Muscle of back (tissue), 11 donors: Measurements from ENCODE around the gene NRXN3. TPM values are rescaled to one million over a fixed set of nuclear protein-coding genes. Genes with fewer than 3 reads are reported as not detected.

Experiments
- DNase-seq, 3 donors: peaks; one replicate each; pipeline versions ENCODE4 v3.0.0 to v3.0.0-alpha.2; 2013
- polyA plus RNA-seq, 10 donors: library from polyadenylated mRNA; unstranded; fragments of 120-200 nt; gene quantifications; one replicate each; pipeline ENCODE4 v1.2.1, GENCODE V29; 2013; ENCODE audit not compliant: insufficient read length in 10 of 10

The NRXN3 gene
- polyA plus RNA-seq, 10 donors: 0.39 to 2.5 (median 0.84) TPM

GRCh38 chr14:78242086-78242485 is 71.9 kb downstream of the NRXN3 start:
- DNase-seq: no peak

GRCh38 chr14:78243187-78243586 is 73.0 kb downstream of the NRXN3 start:
- no peak for DNase-seq

DNA sequence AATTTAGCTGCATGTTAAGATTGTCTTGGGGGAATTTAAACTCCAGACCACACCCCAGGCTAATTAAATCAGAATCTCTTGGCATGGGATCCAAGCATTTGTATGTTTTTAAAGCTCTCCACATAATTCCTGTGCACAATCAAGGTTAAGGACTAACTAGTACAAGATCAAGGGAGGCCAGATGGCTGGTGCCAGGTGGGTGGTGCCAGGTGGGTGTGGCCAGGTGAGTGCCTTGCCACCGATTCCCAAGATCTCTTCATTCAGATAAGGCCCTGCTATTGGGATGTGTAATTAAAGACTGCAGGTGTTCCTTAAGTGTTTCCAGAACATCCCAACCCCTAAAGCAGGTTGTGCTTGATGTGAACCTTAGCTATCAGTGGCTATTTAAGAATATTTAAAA is 75.1 kb downstream of the NRXN3 start:
- DNase-seq: no peak

DNA sequence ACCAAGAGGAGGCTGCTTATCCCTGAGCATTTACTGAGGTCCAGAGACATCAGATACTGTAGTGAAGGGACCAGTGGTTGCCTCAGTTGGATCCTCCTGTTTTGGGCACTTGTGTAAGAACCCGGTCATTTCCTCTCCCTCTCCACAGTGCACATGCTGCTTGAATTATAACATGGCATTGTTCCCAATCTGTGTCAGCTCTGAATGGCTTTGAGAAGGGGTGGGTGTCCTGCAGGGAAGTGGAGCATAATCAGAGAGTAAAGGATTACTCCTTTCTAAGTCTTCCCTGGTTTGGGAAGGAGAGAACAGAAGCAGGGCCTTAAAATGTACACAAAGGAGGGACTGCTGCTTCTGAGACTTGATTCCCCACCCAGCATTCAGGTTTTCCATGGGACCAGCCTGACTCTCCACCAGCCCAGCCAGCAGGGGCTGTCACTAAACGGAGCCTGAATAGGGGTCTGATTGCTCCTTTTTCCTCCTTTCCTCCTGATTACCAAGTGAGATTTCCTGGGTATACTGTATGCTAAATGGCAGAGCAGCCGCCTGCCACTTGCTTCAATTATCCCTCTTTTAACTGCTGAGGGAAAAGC is 78.4 kb downstream of the NRXN3 start:
- peak in 1 of 3 donors; percentile 25 for DNase-seq

- no peak for DNase-seq
These were observed 81.1 kb downstream of the NRXN3 start for GRCh38 chr14:78251308-78251707.

DNA sequence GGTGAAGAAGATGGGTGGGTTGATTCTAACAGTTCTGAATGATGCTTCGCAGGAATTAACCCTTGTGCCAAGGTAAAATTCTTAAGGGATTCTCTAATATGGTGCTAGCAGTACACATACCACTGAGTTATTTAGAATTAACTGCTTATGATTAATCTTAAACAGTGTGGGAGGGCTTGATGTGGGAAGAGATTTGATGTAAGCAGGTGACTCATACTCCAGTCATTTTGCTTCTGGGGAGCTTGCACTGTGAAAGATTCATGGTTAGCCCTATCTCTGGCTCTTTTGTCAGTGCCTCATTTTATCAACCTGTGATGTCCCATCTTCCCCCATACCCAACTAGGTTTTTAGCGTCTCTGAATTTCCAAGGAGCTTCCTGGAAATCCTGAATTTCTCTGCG is 83.8 kb downstream of the NRXN3 start:
- DNase-seq: peak in 1 of 3 donors; percentile 62

DNA sequence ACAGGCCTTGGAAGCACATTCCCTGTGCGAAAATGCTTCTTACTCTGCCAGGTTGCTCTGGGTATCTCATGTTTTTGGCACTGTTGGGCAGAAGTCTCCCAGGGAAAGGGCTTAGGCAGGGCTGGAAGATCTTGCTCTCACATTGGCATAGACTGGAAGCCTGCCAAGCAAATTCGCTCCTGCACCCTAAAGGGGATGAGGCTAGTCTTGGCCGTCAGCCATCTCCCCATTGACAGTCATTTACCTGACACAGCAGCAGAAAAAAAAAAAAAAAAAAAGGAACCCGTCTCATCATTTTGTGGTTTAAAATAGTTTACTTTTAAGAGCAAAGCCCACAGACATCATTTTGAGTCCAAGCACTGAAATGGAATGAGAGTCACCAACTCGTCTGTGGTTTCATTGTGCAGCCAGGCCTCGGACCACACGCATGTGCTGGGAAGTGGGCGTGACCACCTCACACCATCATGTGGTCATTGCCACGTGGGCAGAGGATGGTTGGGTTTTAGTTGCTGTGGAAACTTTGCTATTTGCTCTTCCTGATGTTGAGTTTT is 84.8 kb downstream of the NRXN3 start:
- DNase-seq: peak in 1 of 3 donors; percentile 33

- no peak for DNase-seq
These were observed 89.7 kb downstream of the NRXN3 start for GRCh38 chr14:78259831-78260230.

DNA sequence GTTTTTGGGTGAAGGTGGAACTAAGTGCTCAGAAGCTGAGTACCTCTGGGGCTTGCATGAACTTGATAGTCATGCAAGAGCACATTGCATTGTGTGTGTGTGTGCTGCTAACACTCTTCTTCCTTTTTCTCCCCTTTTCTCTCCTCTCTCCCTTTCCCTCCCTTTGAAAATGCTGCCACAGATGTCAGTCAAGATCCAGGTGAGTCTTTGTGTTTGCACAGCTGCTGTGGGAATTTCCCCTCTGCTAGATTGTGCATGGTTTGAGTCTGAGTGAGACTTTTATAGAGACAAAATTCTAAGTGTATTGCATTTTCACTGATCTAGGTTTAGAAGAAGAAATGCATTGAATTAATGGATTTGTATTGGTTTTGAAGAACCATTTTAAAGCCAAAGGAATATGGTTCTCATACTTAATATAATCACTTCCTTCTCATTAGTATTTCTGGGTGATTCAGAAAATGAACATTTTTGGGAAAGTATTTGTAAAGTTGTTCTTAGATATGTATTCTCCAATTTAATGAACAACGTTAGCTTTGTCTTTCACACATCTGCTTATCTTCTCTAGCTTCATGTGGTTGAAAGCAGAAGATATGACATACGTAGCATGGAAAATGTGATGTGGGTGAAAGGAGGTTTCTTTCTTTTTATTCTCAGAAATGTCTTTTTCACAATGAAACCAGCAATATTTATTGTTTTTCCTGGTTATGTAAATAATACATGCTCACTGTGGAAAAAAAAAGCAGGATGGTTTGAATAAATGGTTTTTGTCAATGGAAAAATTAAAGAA is 108.5 kb downstream of the NRXN3 start:
- DNase-seq: no peak

DNA sequence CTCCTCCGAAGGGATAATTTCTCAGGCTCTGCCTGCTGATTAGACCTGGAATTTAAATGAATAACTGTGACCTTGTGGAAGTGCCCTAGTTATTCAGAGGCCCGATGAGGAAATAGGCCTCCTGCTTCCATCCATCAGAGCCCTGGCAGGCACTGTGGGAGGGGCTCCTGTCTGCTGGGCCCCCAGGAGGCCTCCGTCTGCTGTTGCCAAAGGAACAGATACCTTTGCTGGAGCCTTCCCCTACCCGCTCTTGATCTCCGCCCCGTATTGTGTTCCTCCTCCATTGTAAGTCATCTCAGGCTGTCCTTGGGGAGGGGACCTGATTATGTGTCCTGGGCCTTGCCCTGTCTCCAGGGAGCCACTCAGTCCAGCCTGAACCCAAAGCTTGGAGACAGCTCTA is 112.3 kb downstream of the NRXN3 start:
- no peak for DNase-seq

GRCh38 chr14:78286210-78286609 is 116.0 kb downstream of the NRXN3 start:
- DNase-seq: no peak

DNA sequence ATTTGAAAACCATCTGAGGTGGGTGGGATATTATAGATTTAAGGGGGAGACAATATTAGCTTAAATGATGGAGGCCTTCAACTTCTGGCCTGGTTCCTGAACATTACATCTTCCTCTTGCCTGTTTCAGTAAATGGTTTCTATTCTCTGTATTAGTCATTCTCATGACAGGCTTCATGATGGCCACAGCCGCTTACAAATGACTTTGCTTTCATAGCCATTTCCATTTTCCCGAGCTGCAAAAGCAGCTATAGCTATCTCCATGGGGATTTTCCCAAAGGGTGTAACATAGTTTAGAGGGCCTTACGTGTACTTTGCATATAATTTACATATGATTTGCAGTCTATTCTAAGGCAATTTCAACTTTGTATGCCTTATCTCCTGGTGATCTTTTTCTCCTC is 121.8 kb downstream of the NRXN3 start:
- DNase-seq: no peak

GRCh38 chr14:78297858-78298257 is 127.7 kb downstream of the NRXN3 start:
- no peak for DNase-seq

- DNase-seq: no peak
These were observed 128.1 kb downstream of the NRXN3 start for GRCh38 chr14:78298298-78298697.

DNA sequence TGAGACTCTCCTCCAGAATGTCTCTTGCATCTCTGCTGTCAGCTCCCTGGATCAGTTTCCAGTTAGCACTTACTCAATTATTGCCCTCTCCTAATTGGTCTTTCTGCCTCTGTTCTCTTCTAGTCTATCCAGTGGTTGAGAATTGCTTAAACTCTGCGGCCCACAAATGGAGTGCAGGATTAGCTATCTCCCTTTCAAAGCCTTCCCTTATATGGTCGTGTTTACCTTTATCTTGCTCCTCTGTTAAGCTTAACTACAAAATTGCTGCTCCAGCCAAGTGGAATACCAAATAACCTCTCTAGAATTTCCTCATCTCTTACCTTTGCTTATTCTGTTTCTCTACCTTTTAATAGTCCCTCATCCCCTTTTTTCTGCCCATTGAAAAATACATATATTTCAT is 132.7 kb downstream of the NRXN3 start:
- no peak for DNase-seq

- no peak for DNase-seq
These were observed 137.5 kb downstream of the NRXN3 start for GRCh38 chr14:78307671-78308070.

DNA sequence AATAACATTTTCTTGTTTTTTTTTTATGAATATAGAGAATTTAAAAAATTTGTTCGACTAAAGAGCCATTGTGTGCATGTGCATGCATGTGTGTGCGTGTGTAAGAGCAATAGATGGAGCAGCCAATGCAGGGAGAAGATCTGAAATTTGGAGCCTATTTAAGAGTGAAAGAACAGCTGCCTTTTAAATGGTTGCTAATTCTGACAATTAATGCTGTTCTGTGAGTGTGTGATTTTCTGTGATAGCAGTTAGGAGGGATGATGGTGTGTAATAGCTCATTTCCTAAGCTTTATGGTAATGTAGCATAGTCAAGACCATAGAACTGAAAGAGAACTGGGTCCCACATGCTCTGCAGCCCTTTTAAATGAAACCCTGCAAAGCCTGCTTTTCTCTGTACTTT is 137.9 kb downstream of the NRXN3 start:
- DNase-seq: no peak

DNA sequence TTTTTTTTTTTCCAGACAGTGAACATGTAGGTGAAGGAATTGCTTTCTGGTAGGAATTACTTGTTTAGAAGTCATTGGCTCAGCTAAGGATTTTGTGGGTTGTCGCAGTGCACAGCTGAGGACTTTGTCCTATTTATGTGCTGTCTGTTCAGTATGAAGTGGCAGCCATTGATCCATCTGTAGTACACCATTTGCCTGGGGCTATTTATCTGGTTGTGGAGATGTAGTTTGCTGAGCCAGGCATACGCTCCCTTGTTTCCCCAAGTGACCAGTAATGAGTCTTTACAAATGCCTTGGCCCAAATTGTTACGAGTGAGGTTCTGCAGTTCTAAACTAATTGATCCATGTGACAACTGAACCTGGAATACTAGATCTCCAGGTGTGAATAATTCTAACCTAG is 140.1 kb downstream of the NRXN3 start:
- no peak for DNase-seq

- DNase-seq: no peak
These were observed 143.3 kb downstream of the NRXN3 start for GRCh38 chr14:78313499-78313898.

DNA sequence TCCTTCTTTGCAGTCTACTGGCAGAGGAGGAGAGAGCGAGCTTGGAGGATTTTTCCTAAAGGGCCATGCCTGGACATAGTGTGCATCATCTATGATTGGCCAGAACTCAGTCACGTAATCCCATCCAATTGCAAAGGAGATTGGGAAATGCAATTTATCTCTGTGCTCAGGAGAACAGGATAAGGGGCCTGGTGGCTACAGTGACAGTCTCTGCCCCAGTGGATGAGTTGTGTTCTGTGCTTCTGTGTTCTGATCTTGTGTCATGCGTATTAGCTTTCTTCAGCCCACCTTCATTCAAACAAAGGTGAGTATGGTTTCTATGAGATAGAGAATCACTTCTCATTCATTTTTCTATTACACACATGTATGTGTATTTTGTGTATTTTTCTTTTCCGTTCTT is 144.3 kb downstream of the NRXN3 start:
- DNase-seq: no peak

DNA sequence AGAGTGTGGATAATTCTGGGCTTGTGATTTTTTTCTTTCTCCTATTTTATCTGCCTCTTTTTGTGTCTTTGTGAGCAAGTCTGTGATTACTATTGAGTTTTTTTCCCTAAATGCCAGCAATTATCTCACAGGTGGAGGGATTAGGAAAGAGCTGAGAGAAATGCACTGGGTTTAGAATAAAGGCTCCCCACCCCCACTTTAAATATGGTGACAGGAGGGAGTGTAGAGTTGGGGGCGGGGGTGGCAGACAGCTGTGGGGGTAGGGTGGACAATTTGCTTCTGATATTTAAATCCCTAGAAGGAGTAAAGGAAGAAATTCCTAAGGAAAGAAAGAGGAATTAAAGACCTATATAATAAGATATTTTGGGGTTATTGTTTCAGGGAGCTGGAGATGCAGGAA is 145.9 kb downstream of the NRXN3 start:
- DNase-seq: no peak

DNA sequence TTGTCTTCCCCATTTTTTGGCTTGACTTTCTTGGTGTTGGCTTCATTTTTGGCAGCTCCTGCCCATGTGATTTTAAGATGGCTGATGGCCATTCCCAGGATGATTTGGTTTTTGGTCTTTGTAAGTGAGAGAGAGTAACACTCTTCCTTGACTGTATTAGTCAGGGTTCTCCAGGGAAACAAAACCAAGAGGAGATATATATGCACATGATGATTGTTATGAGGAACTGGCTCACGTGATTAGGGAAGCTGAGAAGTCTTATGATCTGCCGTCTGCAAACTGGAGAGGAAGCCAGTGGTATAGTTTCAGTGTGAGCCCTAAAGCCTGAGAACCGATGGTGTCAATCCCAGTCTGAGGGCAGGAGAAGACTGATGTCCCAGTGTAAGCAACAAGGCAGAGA is 146.6 kb downstream of the NRXN3 start:
- peak in 1 of 3 donors; percentile 2 for DNase-seq

DNA sequence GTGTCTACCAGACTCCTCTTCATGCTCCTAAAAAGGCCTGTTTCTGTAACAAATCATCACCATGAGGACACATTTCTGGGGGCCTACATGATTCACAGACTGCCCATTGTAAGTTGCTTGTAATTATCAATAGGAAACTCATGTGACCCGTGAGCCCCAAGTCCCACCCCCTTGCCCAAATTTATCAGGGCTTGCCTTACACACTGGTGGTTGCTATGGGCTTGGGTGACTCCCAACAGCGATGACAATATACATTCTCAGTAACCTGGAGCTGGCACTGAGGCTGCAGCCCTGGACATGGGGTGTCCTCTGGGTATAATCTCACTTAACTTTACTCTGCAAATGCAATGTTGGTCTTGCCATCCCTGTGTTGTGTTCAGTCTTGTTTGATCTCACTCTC is 149.2 kb downstream of the NRXN3 start:
- DNase-seq: no peak
